Endothelial cell of umbilical vein (primary cell): ENCODE results near the gene COMP.

Experiments used
- FOS ChIP-seq: IDR thresholded peaks from 2 replicates; pipeline ENCODE4 v1.6.1; 2011; ENCODE audit warnings: mild to moderate bottlenecking, low read length, moderate library complexity, borderline replicate concordance; ENCODE audit not compliant: insufficient read depth
- MAX ChIP-seq: IDR thresholded peaks from 2 replicates; pipeline ENCODE4 v1.6.1; 2011; ENCODE audit not compliant: insufficient read depth, insufficient read length
- MYC ChIP-seq: IDR thresholded peaks from one replicate; pipeline ENCODE4 v1.6.1; 2011; ENCODE audit warnings: mild to moderate bottlenecking, low read depth, low read length
- POLR2A ChIP-seq: IDR thresholded peaks from 2 replicates; pipeline ENCODE4 v1.6.1; 2012; ENCODE audit warnings: low read depth, mild to moderate bottlenecking, control low read depth, low read length
- POLR2AphosphoS5 ChIP-seq: IDR thresholded peaks from 2 replicates; pipeline ENCODE4 v1.6.1; 2012; ENCODE audit warnings: low read depth, mild to moderate bottlenecking, control low read depth, low read length, moderate library complexity; ENCODE audit not compliant: insufficient read depth
- TF ChIP-seq, protein P1 (sequence below), 2 donors: IDR thresholded peaks; 1 replicate in 1 of 2; 2 replicates in 1 of 2; pipeline ENCODE4 v1.5.1; 2011; ENCODE audit warnings: low read length in 2 of 2, mild to moderate bottlenecking in 2 of 2, moderate library complexity in 2 of 2, control low read depth in 1 of 2, inconsistent platforms in 1 of 2, low read depth in 1 of 2; ENCODE audit not compliant: insufficient read depth in 1 of 2; ENCODE audit errors: extremely low read depth in 1 of 2

GRCh38 chr19:18756896-18757295 lies 34.2 kb downstream of the COMP start:
- TF ChIP-seq, protein P1, sequence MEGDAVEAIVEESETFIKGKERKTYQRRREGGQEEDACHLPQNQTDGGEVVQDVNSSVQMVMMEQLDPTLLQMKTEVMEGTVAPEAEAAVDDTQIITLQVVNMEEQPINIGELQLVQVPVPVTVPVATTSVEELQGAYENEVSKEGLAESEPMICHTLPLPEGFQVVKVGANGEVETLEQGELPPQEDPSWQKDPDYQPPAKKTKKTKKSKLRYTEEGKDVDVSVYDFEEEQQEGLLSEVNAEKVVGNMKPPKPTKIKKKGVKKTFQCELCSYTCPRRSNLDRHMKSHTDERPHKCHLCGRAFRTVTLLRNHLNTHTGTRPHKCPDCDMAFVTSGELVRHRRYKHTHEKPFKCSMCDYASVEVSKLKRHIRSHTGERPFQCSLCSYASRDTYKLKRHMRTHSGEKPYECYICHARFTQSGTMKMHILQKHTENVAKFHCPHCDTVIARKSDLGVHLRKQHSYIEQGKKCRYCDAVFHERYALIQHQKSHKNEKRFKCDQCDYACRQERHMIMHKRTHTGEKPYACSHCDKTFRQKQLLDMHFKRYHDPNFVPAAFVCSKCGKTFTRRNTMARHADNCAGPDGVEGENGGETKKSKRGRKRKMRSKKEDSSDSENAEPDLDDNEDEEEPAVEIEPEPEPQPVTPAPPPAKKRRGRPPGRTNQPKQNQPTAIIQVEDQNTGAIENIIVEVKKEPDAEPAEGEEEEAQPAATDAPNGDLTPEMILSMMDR (IDR thresholded peaks at IDR 0.05; ENCODE audit: extremely low read depth in 1 of 2, insufficient read depth in 1 of 2, low read depth in 1 of 2, low read length in 2 of 2), result no peak
- TF ChIP-seq POLR2A, result no peak
- no peak for TF ChIP-seq MAX
- no peak for TF ChIP-seq FOS
- TF ChIP-seq POLR2AphosphoS5, result no peak
- TF ChIP-seq MYC, result no peak
